ENCODE data around the gene MACO1. TPM values are rescaled to one million over a fixed set of nuclear protein-coding genes. Genes with fewer than 3 reads are reported as not detected.

MACO1 gene
- total and polyA plus RNA-seq, 2 of the 13 experiments (the other 11 are each of a cell fraction or from before 2014, with no cell fraction given), result 9.7 to 17.0 TPM

DNA sequence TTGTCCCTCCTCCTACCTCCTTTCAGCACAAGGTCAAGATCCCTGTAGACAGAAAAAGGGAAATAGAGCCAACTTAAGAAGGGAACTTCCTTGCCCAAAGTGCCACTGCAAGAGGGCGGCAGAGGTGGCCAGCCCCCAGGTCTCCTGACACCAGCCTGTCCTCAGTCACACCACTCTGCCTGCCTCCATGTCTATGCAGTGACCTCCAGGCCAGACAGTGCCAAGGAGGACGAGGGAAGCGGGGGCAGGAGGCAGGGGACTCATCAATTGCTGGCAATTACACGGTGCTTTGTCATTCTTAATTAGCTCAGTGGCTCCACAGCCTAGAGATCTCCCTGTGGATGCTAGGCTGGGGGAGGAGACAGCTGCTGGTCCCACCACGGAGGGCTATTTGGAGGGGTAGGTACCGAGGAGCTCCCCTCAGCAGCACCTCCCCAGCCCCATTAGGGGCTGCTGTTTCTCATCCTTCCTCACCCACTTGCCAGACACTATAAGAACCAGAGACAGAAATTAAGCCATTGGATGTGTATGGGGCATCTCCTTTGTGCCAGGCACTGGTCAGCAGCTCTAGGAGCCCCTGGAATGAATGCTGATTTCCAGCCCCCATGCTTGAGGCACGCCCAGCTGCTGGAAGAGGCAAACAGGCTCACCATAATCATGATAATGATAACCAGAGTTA, 106.6 kb downstream of the MACO1 start (continued):
- TF ChIP-seq, protein P1, sequence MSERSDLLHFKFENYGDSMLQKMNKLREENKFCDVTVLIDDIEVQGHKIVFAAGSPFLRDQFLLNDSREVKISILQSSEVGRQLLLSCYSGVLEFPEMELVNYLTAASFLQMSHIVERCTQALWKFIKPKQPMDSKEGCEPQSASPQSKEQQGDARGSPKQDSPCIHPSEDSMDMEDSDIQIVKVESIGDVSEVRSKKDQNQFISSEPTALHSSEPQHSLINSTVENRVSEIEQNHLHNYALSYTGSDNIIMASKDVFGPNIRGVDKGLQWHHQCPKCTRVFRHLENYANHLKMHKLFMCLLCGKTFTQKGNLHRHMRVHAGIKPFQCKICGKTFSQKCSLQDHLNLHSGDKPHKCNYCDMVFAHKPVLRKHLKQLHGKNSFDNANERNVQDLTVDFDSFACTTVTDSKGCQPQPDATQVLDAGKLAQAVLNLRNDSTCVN (CRISPR knock-in tag; IDR thresholded peaks at IDR 0.05; ENCODE audit: borderline replicate concordance), result no peak
- TF ChIP-seq ZNF296 (CRISPR knock-in tag; conservative IDR thresholded peaks at IDR 0.05) (no peak), EZH2 (conservative IDR thresholded peaks at IDR 0.05; ENCODE audit: low read depth, low read length) (no peak), ATF7-NPFF (CRISPR knock-in tag; IDR thresholded peaks at IDR 0.05; ENCODE audit: low read depth) (no peak), CCDC6 (CRISPR knock-in tag; IDR thresholded peaks at IDR 0.05) (no peak), NFATC3 (CRISPR knock-in tag; IDR thresholded peaks at IDR 0.05) (no peak), ZNF234 (CRISPR knock-in tag; conservative IDR thresholded peaks at IDR 0.05) (no peak), PRMT3 (CRISPR knock-in tag; IDR thresholded peaks at IDR 0.05; ENCODE audit: borderline replicate concordance, low read depth) (no peak)
- TF ChIP-seq, protein P2, sequence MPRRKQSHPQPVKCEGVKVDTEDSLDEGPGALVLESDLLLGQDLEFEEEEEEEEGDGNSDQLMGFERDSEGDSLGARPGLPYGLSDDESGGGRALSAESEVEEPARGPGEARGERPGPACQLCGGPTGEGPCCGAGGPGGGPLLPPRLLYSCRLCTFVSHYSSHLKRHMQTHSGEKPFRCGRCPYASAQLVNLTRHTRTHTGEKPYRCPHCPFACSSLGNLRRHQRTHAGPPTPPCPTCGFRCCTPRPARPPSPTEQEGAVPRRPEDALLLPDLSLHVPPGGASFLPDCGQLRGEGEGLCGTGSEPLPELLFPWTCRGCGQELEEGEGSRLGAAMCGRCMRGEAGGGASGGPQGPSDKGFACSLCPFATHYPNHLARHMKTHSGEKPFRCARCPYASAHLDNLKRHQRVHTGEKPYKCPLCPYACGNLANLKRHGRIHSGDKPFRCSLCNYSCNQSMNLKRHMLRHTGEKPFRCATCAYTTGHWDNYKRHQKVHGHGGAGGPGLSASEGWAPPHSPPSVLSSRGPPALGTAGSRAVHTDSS (CRISPR knock-in tag; conservative IDR thresholded peaks at IDR 0.05), result no peak
- TF ChIP-seq, protein P3, sequence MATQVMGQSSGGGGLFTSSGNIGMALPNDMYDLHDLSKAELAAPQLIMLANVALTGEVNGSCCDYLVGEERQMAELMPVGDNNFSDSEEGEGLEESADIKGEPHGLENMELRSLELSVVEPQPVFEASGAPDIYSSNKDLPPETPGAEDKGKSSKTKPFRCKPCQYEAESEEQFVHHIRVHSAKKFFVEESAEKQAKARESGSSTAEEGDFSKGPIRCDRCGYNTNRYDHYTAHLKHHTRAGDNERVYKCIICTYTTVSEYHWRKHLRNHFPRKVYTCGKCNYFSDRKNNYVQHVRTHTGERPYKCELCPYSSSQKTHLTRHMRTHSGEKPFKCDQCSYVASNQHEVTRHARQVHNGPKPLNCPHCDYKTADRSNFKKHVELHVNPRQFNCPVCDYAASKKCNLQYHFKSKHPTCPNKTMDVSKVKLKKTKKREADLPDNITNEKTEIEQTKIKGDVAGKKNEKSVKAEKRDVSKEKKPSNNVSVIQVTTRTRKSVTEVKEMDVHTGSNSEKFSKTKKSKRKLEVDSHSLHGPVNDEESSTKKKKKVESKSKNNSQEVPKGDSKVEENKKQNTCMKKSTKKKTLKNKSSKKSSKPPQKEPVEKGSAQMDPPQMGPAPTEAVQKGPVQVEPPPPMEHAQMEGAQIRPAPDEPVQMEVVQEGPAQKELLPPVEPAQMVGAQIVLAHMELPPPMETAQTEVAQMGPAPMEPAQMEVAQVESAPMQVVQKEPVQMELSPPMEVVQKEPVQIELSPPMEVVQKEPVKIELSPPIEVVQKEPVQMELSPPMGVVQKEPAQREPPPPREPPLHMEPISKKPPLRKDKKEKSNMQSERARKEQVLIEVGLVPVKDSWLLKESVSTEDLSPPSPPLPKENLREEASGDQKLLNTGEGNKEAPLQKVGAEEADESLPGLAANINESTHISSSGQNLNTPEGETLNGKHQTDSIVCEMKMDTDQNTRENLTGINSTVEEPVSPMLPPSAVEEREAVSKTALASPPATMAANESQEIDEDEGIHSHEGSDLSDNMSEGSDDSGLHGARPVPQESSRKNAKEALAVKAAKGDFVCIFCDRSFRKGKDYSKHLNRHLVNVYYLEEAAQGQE (IDR thresholded peaks at IDR 0.05; ENCODE audit: borderline replicate concordance in 1 of 2, low read depth in 1 of 2, low read length in 2 of 2), result no peak
- TF ChIP-seq, protein P4, sequence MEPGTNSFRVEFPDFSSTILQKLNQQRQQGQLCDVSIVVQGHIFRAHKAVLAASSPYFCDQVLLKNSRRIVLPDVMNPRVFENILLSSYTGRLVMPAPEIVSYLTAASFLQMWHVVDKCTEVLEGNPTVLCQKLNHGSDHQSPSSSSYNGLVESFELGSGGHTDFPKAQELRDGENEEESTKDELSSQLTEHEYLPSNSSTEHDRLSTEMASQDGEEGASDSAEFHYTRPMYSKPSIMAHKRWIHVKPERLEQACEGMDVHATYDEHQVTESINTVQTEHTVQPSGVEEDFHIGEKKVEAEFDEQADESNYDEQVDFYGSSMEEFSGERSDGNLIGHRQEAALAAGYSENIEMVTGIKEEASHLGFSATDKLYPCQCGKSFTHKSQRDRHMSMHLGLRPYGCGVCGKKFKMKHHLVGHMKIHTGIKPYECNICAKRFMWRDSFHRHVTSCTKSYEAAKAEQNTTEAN (CRISPR knock-in tag; conservative IDR thresholded peaks at IDR 0.05), result no peak

All from HepG2 (cell line).